Measurements from ENCODE around the gene TNFRSF1B.

The TNFRSF1B gene

GRCh38 chr1:12130466-12131130 is 36.2 kb upstream of the TNFRSF1B start:
- TF ChIP-seq EZH2 (IDR thresholded peaks at IDR 0.05; ENCODE audit: borderline replicate concordance, low read depth, low read length, severe bottlenecking) = no peak
- TF ChIP-seq CTCF (IDR thresholded peaks at IDR 0.05; ENCODE audit: borderline replicate concordance, extremely low read depth, low read length, poor library complexity, severe bottlenecking) = no peak
- Histone ChIP-seq H3K79me2 (ENCODE audit: insufficient read depth, low read length) (no peaks in the 10 kb centered on the region), H4K20me1 (ENCODE audit: insufficient read depth, low read length) (0 out of 2 replicates have a peak, but pooled peaks cover 2% of the 10 kb centered on the region), H3K4me1 (ENCODE audit: insufficient read depth, low read length) (no peaks in the 10 kb centered on the region), H3K4me3 (ENCODE audit: low read depth in 1 of 2, low read length in 2 of 2) (no peak overlapping the region), H3K9me3 (ENCODE audit: insufficient read depth, low read length, severe bottlenecking) (no peaks in the 10 kb centered on the region), H3K36me3 (ENCODE audit: insufficient read depth, low read length) (no peaks in the 10 kb centered on the region), H3K27ac (ENCODE audit: low read length) (no peak overlapping the region), H2AFZ (ENCODE audit: low read depth, low read length) (no peak overlapping the region), H3K9ac (ENCODE audit: low read depth, low read length) (no peak overlapping the region), H3K4me2 (ENCODE audit: insufficient read depth, low read length) (no peak overlapping the region), H3K27me3 (ENCODE audit: insufficient read depth, low read length, poor library complexity) (no peaks in the 10 kb centered on the region)
- no peak for DNase-seq
- no peak for ATAC-seq (ENCODE audit: insufficient read depth, low read depth)

GRCh38 chr1:12132078-12132477 is 34.7 kb upstream of the TNFRSF1B start:
- Histone ChIP-seq H3K79me2 (ENCODE audit: insufficient read depth, low read length) (no peaks in the 10 kb centered on the region), H3K27ac (ENCODE audit: low read length) (no peak overlapping the region), H3K27me3 (ENCODE audit: insufficient read depth, low read length, poor library complexity) (no peaks in the 10 kb centered on the region), H4K20me1 (ENCODE audit: insufficient read depth, low read length) (no peaks in the 10 kb centered on the region), H3K4me2 (ENCODE audit: insufficient read depth, low read length) (no peak overlapping the region), H2AFZ (ENCODE audit: low read depth, low read length) (no peak overlapping the region), H3K9ac (ENCODE audit: low read depth, low read length) (no peak overlapping the region), H3K36me3 (ENCODE audit: insufficient read depth, low read length) (no peaks in the 10 kb centered on the region), H3K4me3 (ENCODE audit: low read depth in 1 of 2, low read length in 2 of 2) (no peak overlapping the region), H3K4me1 (ENCODE audit: insufficient read depth, low read length) (no peaks in the 10 kb centered on the region), H3K9me3 (ENCODE audit: insufficient read depth, low read length, severe bottlenecking) (no peaks in the 10 kb centered on the region)
- DNase-seq = no peak
- ATAC-seq (ENCODE audit: insufficient read depth, low read depth) = no peak
- TF ChIP-seq CTCF (IDR thresholded peaks at IDR 0.05; ENCODE audit: borderline replicate concordance, extremely low read depth, low read length, poor library complexity, severe bottlenecking) = no peak
- no peak for TF ChIP-seq EZH2 (IDR thresholded peaks at IDR 0.05; ENCODE audit: borderline replicate concordance, low read depth, low read length, severe bottlenecking)

GRCh38 chr1:12134716-12135115 is 32.1 kb upstream of the TNFRSF1B start:
- Histone ChIP-seq H3K9me3 (ENCODE audit: insufficient read depth, low read length, severe bottlenecking) (no peaks in the 10 kb centered on the region), H3K4me3 (ENCODE audit: low read depth in 1 of 2, low read length in 2 of 2) (no peak overlapping the region), H3K27me3 (ENCODE audit: insufficient read depth, low read length, poor library complexity) (no peaks in the 10 kb centered on the region), H3K4me2 (ENCODE audit: insufficient read depth, low read length) (no peak overlapping the region), H2AFZ (ENCODE audit: low read depth, low read length) (no peak overlapping the region), H3K9ac (ENCODE audit: low read depth, low read length) (no peak overlapping the region), H3K27ac (ENCODE audit: low read length) (no peak overlapping the region), H3K79me2 (ENCODE audit: insufficient read depth, low read length) (no peaks in the 10 kb centered on the region), H3K4me1 (ENCODE audit: insufficient read depth, low read length) (no peaks in the 10 kb centered on the region), H3K36me3 (ENCODE audit: insufficient read depth, low read length) (no peaks in the 10 kb centered on the region), H4K20me1 (ENCODE audit: insufficient read depth, low read length) (no peaks in the 10 kb centered on the region)
- no peak for DNase-seq
- TF ChIP-seq CTCF (IDR thresholded peaks at IDR 0.05; ENCODE audit: borderline replicate concordance, extremely low read depth, low read length, poor library complexity, severe bottlenecking) (no peak), EZH2 (IDR thresholded peaks at IDR 0.05; ENCODE audit: borderline replicate concordance, low read depth, low read length, severe bottlenecking) (no peak)
- ATAC-seq (ENCODE audit: insufficient read depth, low read depth) = no peak

Data from DND-41 (cell line).